ENCODE data around the gene XXYLT1.
"Not testable (repeated sequence)": the region's sequence is repeated elsewhere in the genome, so short reads cannot be mapped to it uniquely, and the experiment has no call there.

The XXYLT1 gene

DNA sequence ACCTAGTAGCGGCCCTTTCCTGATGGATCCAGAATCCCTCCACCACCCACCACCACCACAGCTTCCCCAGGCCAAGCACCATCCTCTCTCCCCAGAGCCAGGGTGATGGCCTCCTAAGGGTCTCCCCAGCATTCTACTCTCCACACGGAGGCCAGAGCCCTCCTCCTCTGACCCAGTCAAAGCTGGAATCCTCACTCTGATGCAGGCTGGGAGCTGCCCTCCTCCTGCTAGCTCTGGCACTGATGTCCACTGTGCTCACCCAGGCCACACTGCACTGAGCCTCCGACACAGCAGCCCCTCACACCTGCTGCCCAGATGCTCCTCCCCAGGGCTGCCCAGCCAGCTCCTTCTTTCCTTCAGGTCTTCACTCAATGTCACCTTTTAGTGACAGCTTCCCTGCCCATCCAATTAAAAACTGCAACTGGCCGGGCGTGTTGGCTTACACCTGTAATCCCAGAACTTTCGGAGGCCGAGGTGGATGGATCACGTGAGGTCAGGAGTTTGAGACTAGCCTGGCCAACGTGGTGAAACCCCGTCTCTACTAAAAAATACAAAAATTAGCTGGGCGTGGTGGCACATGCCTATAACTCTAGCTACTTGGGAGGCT lies 21.0 kb downstream of the XXYLT1 start:
- DNase-seq = no peak

DNA sequence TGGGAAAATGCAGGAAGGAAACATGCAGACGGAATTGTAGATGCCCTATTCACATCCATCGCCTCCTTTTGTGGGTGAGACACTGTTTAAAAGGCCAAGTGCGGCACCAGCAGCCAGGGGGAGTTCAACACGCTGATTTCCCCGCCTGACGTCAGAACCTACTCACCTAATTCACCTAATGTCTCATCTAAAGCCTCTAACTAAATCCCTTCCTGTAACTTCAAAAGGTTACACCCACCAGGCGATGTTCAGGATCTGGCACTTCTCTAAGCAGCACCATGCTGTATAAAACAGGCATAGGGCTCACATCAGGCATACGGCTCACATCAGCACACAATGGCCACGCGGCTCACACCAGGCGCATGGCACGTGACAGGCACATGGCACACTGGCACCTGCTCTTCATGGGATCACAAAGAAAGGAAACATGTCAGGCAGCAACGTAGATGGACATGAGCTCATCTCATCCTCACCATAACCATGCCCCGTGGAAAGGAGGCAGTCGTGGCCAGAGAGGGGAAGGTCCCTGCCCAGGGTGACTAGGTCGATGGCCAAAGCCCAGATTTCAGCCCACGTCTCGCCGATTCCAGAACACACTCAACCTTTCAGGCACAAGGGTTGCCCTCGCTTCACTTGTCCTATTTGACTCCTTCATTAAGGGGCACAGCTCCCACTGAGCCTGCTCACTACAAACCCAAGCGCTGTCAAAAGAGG lies 21.7 kb downstream of the XXYLT1 start:
- DNase-seq = no peak

DNA sequence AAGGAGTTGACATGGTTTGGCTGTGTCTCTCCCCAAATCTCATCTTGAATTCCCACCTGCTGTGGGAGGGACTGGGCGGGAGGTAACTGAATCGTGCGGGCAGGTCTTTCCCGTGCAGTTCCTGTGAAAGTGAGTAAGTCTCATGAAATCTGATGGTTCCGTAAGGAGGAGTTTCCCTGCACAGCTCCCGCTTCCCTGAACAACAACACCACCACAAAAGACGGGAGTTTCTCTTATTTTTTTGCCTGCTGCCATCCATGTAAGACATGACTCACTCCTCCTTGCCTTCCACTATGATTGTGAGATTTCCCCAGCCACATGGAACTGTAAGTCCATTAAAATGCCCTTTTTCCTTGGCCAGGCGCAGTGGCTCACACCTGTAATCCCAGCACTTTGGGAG lies 22.7 kb downstream of the XXYLT1 start:
- DNase-seq = no peak

DNA sequence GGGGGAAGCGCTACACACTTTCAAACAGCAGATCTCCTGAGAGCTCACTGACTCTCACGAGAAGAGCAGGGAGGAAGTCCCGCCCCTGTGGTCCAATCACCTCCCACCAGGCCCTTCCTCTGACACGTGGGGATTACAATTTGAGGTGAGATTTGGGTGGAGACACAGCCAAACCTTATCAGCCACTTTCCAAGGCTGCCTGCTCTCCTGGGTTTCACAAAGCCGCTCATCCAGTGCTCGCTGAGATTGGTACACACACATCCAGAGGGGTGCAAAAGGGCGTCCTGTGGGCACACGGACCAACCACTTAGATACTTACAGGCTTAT lies 23.1 kb downstream of the XXYLT1 start:
- no peak for DNase-seq

DNA sequence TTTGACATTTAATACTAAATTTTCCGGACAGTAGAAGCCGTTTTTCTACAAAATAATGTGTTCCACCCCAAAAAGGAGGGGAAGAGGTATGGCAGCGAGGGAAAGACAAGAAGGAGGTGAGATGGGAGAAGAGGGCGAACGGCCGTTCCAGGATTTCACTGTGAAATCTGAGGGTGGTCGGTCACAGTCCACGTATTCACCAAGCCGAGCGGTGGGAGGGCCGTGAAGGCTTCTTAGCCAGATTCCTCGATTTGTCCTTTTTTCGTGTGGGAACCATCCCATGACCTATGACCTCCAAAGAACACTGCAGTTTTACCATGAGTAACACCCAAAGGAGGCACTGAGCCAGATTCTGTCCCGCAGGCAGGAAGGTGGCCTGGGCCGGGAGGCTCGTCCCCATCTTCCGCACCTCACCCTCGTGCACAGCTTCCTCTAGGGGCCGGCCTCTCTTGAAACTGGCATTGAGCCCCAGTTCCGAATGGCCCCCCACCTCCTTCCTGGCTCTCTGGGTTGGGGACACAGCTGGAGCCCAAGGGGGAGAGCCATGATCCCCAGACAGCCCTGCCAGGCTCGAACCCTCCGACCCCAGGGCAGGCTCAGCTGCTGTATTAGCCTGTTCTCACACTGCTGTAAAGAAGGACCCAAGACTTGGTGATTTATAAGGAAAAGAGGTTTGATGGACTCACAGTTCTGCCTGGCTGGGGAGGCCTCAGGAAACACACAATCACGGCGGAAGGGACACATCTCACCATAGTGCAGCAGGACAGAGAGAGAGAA lies 23.7 kb downstream of the XXYLT1 start:
- DNase-seq = no peak

DNA sequence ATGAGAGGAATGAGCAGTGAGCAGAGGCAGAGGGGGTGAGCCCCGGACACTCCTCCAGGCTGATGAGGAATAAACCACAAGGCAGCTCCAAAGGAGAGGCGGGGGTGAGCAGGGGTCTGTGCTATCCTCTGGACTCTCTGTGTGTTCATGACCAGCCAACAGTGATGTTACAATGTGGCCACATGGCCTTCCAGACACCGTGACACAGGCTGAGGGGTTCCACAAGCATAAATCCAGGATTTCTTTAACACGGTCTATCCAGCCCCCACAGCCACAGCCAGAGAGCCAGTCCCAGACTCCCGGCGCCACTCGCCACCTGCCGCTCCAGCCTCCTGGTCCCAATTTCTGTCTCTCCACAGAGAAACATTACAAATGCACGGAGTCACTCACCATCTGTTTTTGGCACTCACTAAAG lies 24.4 kb downstream of the XXYLT1 start:
- DNase-seq = no peak

DNA sequence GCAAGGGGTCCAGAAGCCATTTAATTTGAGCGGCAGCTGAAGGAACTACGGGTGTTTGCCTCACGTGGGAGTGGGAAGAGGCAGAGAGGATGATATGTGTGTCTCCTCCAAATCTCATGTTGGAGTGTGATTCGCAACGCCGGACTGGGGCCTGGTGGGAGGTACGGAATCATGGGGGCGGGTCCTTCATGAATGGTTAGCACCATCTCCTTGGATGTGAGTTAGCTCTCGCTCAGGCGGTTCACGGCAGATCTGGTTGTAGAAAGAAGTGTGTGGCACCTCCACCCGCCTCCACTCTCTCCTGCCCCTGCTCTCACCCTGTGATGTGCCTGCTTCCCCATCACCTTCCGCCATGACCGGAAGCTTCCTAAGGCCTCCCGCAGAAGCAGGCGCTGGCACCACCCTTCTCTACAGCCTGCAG lies 25.4 kb downstream of the XXYLT1 start:
- no peak for DNase-seq

DNA sequence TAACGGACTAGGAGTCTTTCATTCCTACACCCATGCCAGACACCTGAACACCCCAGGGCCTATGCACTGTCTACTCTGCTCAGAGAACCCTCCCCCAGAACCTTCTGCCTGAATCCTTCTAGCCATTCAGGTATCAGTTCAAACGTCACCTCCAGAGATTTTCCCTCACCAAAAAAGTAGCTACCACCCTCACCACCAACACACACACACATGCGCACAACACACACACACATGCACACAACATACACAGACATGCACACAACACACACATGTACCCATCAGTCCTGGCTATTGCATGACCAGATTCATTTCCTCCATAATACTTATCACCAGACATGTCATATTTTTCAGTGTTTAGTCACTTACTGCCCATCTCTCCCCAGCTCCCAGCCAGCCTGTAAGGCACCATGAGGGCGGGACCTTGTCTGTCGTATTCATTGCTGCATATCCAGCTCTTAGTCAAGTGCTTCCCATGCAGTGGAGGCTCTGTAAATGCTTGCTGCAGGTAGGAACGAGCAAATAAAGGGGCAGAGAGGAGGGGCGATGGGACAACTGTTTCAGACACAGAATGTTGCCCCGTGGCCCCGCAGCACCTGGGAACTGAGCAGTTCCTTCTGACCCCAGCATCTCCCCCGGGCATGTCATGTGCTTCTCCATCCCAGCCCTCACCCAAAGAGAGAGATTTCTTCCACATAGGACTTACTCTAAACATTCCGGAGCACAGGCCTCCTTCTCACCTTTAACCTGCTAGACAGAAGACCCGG lies 29.2 kb downstream of the XXYLT1 start:
- no peak for DNase-seq

DNA sequence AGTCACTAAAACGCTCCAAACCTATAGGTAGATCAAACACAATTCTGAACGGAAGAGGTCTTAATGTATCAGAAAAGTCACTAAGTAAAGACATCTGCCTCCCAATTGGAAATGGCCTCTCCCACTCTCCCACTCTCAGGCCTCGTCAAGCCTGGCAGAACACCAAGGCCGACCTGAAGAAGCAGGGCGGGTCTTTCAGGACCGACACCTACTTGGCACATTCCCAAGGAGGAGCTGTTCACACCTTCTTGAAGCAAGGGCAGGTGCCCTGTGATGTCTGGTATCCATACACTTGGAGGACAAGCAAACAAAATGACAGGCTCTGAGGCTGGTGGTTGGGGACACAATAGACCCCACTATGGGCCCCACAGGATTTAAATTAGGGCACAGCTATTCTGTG lies 30.0 kb downstream of the XXYLT1 start:
- no peak for DNase-seq

DNA sequence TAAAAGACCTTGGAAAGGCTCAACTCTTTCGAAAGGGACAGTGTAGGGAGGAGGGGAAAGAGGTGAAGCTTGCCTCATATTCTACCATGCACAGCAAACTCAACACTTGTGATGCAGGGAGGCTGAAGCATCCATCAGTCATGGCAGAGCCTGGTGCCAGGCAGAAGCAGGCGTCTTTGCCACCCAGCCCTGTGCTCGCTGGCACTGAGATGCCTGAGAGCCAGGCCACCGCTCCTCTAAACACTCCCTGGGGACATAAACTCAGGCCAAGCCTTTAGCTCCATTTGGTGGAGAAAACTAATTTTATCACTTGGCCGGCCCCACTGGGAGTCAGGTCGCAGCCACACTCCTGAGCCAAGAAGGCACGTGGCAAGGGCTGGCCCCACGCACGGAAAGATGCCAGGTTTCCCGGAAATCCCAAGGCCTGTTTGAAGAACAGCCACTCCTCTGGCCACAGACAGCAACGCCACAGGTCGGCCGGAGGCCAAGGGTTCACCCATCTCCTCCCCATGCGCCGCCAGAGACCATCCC lies 30.7 kb downstream of the XXYLT1 start:
- no peak for DNase-seq

DNA sequence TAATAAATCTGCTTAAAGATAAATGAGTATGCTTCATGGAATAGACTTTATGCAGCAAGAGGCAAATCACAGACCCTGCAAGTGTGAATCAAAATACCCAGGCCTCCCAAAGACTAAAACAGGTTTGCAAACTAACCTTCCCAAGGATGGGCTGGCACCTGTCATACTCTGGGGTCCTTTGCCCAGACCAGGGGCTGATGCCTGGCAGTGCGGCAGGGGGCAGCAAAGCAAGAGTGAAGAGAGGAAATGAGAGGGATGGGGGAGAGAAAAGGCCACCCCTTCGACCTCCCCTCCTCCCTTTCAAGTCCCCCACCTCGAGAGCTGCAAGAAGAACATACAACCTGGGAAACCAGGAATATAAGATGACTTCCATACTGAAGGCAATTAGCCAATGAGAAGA lies 31.8 kb downstream of the XXYLT1 start:
- DNase-seq = no peak

DNA sequence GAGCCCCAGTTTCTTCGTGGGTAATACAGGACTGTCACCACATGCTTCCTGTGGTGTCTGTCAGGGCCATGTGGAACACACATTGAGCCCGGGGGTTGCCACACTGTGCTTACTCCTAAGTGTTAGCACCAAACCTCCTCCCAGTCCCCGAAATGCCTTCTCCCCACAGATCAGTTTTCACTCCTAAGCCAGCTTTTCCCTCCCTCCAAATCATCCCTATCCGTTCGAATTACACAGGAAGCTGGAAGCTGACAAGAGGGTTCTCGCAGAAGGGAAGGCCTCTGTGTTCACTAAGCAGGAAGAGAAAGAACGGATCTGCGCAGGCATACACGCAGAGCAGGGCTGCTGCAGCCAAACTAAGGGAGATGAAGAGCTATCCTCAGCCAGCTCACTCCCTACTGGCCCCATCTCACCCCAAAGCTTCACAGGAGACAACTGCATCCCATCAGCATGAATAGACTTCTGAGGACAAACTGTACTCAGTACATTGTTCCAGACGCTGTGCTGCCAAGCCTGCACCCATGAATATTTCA lies 32.3 kb downstream of the XXYLT1 start:
- no peak for DNase-seq

DNA sequence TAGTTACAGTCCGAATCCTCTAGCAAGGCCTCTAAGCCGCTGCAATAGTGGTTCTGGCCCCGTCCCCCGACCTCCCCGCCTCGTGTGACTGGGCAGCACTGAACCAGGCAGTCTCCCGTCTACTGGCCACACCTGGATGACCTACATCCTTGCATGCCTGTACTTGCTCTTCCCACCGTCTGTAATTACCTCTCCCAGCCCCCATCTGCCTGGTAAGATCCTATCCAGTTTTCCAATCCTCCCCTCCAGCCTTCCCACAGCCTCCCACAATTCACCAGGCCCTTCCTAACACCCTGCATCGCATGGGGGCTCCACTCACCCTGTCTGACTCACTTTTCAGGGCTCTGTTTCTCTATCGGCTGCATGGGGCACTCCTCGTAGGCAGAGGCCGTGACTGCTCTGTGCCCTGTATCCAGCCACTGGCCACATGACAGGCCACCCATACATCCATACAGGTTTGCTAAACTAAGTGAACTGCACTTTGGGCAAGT lies 32.8 kb downstream of the XXYLT1 start:
- DNase-seq = no peak

DNA sequence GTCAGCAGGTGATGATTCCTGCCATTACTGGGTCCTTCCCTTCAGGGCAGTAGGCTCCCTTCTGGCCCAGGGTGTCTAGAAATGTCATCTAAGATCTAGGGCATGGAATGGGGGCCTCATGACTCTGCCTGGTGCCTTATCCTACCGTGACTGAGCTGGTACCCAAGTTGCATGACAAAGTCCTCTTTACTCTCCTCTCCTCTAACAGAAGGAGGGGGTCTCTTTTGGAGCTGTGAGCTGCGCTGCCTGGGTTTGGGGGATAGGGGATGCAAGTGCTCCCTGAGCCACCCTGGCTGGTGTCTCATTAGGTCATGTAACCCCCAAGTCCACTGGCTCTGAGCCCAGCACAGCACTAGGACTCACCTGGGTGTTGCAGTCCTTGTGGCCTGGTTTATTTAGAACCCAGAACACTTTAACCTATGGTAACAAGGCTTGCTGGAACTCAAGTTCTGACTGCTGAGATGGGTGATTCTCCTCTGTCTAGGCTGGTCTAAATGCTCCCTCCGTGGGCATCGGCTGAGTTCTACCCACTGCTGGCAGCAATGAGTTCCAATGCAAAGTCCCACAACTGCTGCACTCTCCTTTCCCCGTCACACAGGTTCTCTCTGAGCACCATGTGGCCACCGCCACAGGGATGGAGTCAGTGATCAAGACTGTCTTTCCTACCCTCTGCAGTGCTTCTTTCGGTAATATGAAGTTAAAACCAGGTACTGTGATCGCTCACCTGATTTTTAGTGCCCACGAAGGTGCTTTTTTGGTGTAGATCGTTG lies 34.0 kb downstream of the XXYLT1 start:
- DNase-seq = no peak

DNA sequence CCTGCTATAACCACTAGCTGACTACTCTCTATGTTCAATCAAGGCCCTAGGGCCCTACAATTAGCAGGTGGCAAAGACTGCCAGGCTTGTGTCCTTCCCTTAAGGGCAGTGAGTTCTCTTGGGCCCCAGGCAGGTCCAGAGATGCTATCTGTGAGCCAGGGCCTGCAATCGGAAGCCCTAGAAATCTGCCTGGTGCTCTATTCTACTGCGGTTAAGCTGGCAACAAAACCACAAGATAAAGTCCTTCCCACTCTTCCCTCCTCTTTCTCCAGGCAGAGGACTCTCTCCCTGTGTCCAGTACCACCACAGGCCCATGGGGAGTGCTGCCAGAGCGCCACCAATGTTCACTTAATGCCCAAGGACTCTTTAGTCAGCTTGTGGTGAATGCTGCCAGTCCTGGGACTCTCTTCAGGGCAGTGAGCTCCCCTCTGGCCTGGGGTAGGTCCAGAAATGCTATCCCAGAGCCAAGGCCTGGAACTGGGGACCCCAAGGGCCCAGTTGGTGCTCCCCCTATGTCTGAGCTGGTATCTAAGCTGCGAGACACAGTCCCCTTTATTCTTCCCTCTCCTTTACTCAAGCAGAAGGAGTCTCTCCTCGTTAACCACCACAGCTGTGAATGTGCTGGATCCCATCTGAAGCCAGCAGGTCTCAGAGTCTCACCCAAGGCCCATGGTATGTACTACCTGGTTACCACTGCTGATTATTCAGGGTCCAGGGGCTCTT lies 34.7 kb downstream of the XXYLT1 start:
- DNase-seq = no peak

DNA sequence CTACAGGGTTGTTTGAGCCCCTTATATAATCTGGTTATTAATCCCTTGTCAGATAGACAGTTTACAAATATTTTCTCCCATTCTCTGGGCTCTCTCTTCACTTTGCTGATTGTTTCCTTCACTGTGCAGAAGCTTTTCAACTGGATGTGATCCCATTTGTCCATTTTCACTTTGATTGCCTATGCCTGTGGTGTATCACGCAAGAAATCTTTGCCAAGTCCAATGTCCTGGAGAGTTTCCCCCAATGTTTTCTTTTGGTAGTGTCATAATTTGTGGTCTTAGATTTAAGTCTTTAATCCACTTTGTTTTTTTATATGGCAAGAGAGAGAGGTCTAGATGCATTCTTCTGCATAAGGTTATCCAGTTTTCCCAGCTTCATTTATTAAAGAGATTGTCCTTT lies 40.7 kb downstream of the XXYLT1 start:
- DNase-seq = no peak

DNA sequence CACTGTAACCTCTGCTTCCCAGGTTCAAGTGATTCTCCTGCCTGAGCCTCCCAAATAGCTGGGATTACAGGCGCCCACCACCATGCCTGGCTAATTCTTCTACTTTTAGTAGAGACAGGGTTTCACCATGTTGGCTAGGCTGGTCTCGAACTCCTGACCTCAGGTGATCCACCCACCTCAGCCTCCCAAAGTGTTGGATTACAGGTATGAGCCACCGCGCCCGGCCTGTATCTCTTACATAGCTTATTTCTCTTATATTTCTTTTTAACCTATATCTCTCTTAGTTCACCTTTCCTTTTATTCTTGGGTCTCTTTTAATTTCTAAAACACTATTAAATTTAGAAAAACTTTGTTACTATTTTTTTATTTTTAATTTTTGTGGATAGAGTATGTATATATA lies 42.1 kb downstream of the XXYLT1 start:
- not testable (repeated sequence) for DNase-seq

DNA sequence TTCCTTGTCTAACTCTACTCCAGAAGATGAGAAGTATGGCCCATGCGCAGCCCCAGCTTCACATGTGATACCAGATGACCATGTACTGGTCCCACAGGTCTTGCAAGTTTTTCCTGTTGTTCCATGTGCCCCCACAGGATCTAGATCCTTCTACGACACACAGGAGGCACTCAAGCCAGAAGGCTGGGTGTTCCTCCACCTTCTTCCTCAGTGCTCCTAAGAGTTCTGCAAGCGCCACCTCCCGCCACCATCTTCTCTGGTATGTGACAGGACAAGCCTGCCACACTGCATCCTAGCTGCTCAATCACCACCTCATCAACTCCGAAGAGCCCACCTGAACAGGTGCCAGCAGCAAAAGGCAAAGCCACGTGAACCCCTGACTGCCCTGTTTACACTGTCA lies 43.1 kb downstream of the XXYLT1 start:
- no peak for DNase-seq

DNA sequence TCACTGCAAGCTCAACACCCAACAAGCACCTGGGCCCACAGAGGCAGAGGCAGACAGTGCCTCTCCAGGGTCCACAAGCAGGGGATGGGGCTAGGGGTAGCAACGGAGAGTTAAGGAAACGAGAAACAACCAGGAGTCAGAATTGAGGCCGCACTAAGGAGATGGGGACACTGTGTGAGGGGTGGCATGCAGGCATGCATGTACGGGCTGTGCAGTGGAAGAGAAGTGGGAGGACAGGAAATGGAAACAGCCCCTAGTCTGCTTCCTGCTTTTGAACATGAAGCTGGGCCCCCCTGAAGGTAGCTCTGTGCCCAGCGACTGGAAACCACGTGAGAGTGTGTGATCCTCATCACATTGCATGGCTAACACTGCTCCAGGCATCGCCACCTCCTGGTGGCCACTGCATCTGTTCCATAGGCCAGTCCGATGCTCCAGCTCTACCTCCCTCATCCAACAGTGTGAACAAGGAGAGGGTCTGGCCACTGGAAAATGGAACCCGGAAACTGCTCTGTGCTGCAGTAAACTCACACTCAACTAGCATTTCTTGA lies 44.0 kb downstream of the XXYLT1 start:
- DNase-seq = no peak

DNA sequence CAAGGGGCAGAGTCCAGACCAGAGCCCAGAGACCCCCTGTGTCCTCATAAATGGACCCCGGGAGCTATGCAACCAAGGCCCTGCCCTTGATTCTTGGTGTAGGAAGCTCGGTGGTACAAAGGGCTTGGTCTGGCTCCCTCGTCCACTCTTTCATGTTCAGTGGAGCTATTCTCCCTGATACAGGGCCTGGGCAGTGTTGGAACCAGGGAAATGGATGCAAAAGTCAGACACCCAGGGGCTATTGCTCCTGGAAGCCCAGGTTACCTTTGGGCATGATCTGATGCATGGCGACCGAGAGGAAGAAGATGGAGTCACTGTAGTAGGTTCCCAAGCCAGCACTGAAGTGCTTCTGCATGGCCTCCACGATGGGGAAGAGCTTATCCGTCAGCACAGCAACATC lies 44.5 kb downstream of the XXYLT1 start:
- no peak for DNase-seq

DNA sequence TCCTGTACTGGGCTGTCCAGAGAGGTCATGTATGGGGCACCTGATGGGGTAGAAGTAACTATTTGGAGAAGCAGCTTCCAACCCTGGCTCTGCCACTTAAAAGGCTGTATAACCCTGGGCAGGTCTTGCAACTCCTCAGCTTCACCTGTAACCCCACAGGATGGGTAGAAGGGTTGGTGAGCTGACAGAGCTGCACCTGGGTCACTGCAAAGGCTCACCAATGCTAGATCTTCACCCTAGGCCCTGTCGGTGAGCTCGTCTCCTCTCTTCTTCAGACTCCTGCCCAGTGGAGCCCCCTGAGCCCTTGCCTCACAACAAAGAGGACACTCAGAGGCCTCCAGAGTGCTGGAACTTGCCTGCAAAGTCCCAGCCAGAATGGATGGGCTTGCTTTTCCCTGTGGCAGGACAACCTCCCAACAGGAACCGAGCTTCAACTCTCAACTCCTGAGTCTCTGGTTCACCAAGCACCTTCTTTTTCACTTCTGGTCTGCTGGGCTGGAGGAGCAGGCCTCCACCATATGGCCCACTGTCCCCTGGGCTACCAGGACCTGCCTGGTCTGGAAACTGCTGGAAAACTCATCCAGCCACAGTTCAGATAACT lies 45.9 kb downstream of the XXYLT1 start:
- no peak for DNase-seq
